Neural progenitor cell (in vitro differentiated cells): ENCODE measurements around the gene TRAK1. TPM values are rescaled to one million over a fixed set of nuclear protein-coding genes. Genes with fewer than 3 reads are reported as not detected.

Experiments
- DNase-seq: peaks from one replicate; pipeline ENCODE4 v3.0.0-alpha.2; 2016; ENCODE audit warnings: low spot score
- H2AFZ ChIP-seq: fragments of 200-600 bp; sonication (generic); replicated peaks from 2 replicates; pipeline ENCODE4 v1.6.1; 2016; ENCODE audit warnings: antibody characterized with exemption
- H3F3A ChIP-seq: fragments of 200-600 bp; sonication (generic); 2 replicates; pipeline ENCODE4 v1.6.1; 2016; ENCODE audit warnings: antibody characterized with exemption, low read depth
- H3K27ac ChIP-seq: fragments of 200-600 bp; sonication (generic); 2 replicates; pipeline ENCODE4 v1.5.1; 2016; ENCODE audit warnings: mild to moderate bottlenecking
- H3K27me3 ChIP-seq: fragments of 200-600 bp; sonication (generic); 2 replicates; pipeline ENCODE4 v1.6.1; 2016; ENCODE audit warnings: mild to moderate bottlenecking, moderate library complexity
- H3K36me3 ChIP-seq: fragments of 200-600 bp; sonication (generic); 2 replicates; pipeline ENCODE4 v1.5.1; 2016
- H3K4me1 ChIP-seq: fragments of 200-600 bp; sonication (generic); 2 replicates; pipeline ENCODE4 v1.6.1; 2016; ENCODE audit warnings: mixed run types
- H3K4me2 ChIP-seq: fragments of 200-600 bp; sonication (generic); 2 replicates; pipeline ENCODE4 v1.6.1; 2016
- H3K4me3 ChIP-seq: fragments of 200-600 bp; sonication (generic); 2 replicates; pipeline ENCODE4 v1.5.1; 2016
- H3K79me2 ChIP-seq: fragments of 200-600 bp; sonication (generic); 2 replicates; pipeline ENCODE4 v1.6.1; 2016; ENCODE audit warnings: low read depth
- H3K9ac ChIP-seq: fragments of 200-600 bp; sonication (generic); 2 replicates; pipeline ENCODE4 v1.6.1; 2016
- H3K9me3 ChIP-seq: fragments of 200-600 bp; sonication (generic); 2 replicates; pipeline ENCODE4 v1.5.1; 2016; ENCODE audit warnings: low read depth
- H4K20me1 ChIP-seq: fragments of 200-600 bp; sonication (generic); 2 replicates; pipeline ENCODE4 v1.6.1; 2016; ENCODE audit warnings: low read depth
- H3K27ac Mint-ChIP-seq: 3 replicates; pipeline ENCODE4 v1.8.0; 2021; ENCODE audit warnings: mixed read lengths
- H3K27me3 Mint-ChIP-seq: 2 replicates; pipeline ENCODE4 v1.8.0; 2022; ENCODE audit warnings: low read depth, mild to moderate bottlenecking, inconsistent platforms, moderate library complexity, mixed read lengths; ENCODE audit not compliant: insufficient read depth
- H3K36me3 Mint-ChIP-seq: 3 replicates; pipeline ENCODE4 v1.8.0; 2021; ENCODE audit warnings: mixed read lengths
- H3K4me1 Mint-ChIP-seq: 3 replicates; pipeline ENCODE4 v1.8.0; 2021; ENCODE audit warnings: mixed read lengths
- H3K4me3 Mint-ChIP-seq: 3 replicates; pipeline ENCODE4 v1.8.0; 2021; ENCODE audit warnings: mild to moderate bottlenecking, moderate library complexity, mixed read lengths
- H3K9me3 Mint-ChIP-seq: 3 replicates; pipeline ENCODE4 v1.8.0; 2020; ENCODE audit warnings: mixed read lengths
- CTCF ChIP-seq: fragments of 200-600 bp; sonication (generic); IDR thresholded peaks from 2 replicates; pipeline ENCODE4 v1.5.1; 2017; ENCODE audit warnings: antibody characterized with exemption, mild to moderate bottlenecking
- EZH2 ChIP-seq: fragments of 200-600 bp; sonication (generic); IDR thresholded peaks from 2 replicates; pipeline ENCODE4 v1.6.1; 2017; ENCODE audit warnings: antibody characterized with exemption, mild to moderate bottlenecking, moderate library complexity
- EZH2phosphoT487 ChIP-seq: fragments of 200-600 bp; sonication (generic); IDR thresholded peaks from 2 replicates; pipeline ENCODE4 v1.6.1; 2017; ENCODE audit warnings: antibody characterized with exemption
- total RNA-seq: library from RNA; depleted of rRNA; stranded (reverse); fragments of >200 nt; gene quantifications from 2 replicates; pipeline ENCODE4 v1.2.3, GENCODE V29; 2015; ENCODE audit warnings: low replicate concordance

TRAK1 gene
- total RNA-seq, 1 donor from 2014 or later: 32.2 TPM

- H3K27ac Mint-ChIP-seq: no peak overlapping the region
- H3K9me3 Mint-ChIP-seq: no peaks in the 10 kb centered on the region
- no peak for TF ChIP-seq EZH2phosphoT487
- TF ChIP-seq EZH2: no peak
- TF ChIP-seq CTCF: no peak
These were observed 93.0 kb downstream of the TRAK1 start for GRCh38 chr3:42183991-42184632.

GRCh38 chr3:42184651-42185443 lies 93.7 kb downstream of the TRAK1 start:
- H3F3A ChIP-seq: no peaks in the 10 kb centered on the region
- peaks cover 6% of the 10 kb centered on the region for H4K20me1 ChIP-seq
- no peak overlapping the region for H3K4me3 ChIP-seq
- H3K4me1 ChIP-seq: no peaks in the 10 kb centered on the region
- no peak overlapping the region for H2AFZ ChIP-seq
- no peaks in the 10 kb centered on the region for H3K9me3 Mint-ChIP-seq
- no peak overlapping the region for H3K9ac ChIP-seq
- H3K36me3 Mint-ChIP-seq: peaks cover 15% of the 10 kb centered on the region
- H3K27ac ChIP-seq: no peak overlapping the region
- H3K4me2 ChIP-seq: no peak overlapping the region
- peaks cover 8% of the 10 kb centered on the region for H3K79me2 ChIP-seq
- H3K27me3 ChIP-seq: no peaks in the 10 kb centered on the region
- no peak overlapping the region for H3K27ac Mint-ChIP-seq
- no peak for DNase-seq
- no peaks in the 10 kb centered on the region for H3K36me3 ChIP-seq
- H3K4me1 Mint-ChIP-seq: peaks cover 4% of the 10 kb centered on the region
- no peaks in the 10 kb centered on the region for H3K9me3 ChIP-seq
- H3K27me3 Mint-ChIP-seq: no peaks in the 10 kb centered on the region
- TF ChIP-seq EZH2 (no peak), EZH2phosphoT487 (no peak), CTCF (no peak)
- no peak overlapping the region for H3K4me3 Mint-ChIP-seq

More at GRCh38 chr3:42183991-42184632, 93.0 kb downstream of the TRAK1 start:
- no peak overlapping the region for H3K4me3 Mint-ChIP-seq
- Histone ChIP-seq H4K20me1 (peaks cover 13% of the 10 kb centered on the region), H3K4me2 (no peak overlapping the region), H3K9ac (no peak overlapping the region), H3F3A (peaks cover 2% of the 10 kb centered on the region), H3K79me2 (peaks cover 10% of the 10 kb centered on the region), H3K36me3 (no peaks in the 10 kb centered on the region), H3K9me3 (no peaks in the 10 kb centered on the region), H2AFZ (no peak overlapping the region), H3K4me3 (no peak overlapping the region), H3K4me1 (peaks cover 6% of the 10 kb centered on the region), H3K27me3 (no peaks in the 10 kb centered on the region), H3K27ac (no peak overlapping the region)
- H3K27me3 Mint-ChIP-seq: peaks cover 3% of the 10 kb centered on the region
- H3K4me1 Mint-ChIP-seq: peaks cover 12% of the 10 kb centered on the region
- no peak for DNase-seq
- peaks cover 15% of the 10 kb centered on the region for H3K36me3 Mint-ChIP-seq

- Histone ChIP-seq H3K9ac (no peak overlapping the region), H3F3A (no peaks in the 10 kb centered on the region), H3K27me3 (no peaks in the 10 kb centered on the region), H3K4me3 (no peak overlapping the region), H2AFZ (no peak overlapping the region), H3K36me3 (no peaks in the 10 kb centered on the region), H3K4me1 (no peaks in the 10 kb centered on the region), H4K20me1 (peaks cover 14% of the 10 kb centered on the region), H3K4me2 (no peak overlapping the region), H3K27ac (no peak overlapping the region), H3K79me2 (no peaks in the 10 kb centered on the region), H3K9me3 (no peaks in the 10 kb centered on the region)
- Mint-ChIP-seq H3K36me3 (peaks cover 18% of the 10 kb centered on the region), H3K9me3 (no peaks in the 10 kb centered on the region), H3K4me3 (no peak overlapping the region), H3K27ac (no peak overlapping the region), H3K4me1 (peaks cover 7% of the 10 kb centered on the region), H3K27me3 (peaks cover 2% of the 10 kb centered on the region)
- no peak for DNase-seq
- TF ChIP-seq EZH2 (no peak), CTCF (no peak), EZH2phosphoT487 (no peak)
These were observed 96.8 kb downstream of the TRAK1 start for GRCh38 chr3:42187936-42188335.
